ENCODE data around the gene IL10RB.

Gene IL10RB

GRCh38 chr21:33268393-33268736 lies 2.2 kb downstream of the IL10RB start:
- no peak for DNase-seq

GRCh38 chr21:33268737-33269441 lies 2.7 kb downstream of the IL10RB start:
- DNase-seq = no peak

GRCh38 chr21:33270986-33271385 lies 4.8 kb downstream of the IL10RB start:
- no peak for DNase-seq

- no peak for DNase-seq
Observed at GRCh38 chr21:33273044-33273443, 6.9 kb downstream of the IL10RB start.

- no peak for DNase-seq
Observed at GRCh38 chr21:33278721-33279120, 12.6 kb downstream of the IL10RB start.

- no peak for DNase-seq
Observed at GRCh38 chr21:33279330-33279820, 13.2 kb downstream of the IL10RB start.

- DNase-seq = no peak
Observed at GRCh38 chr21:33281096-33281652, 15.0 kb downstream of the IL10RB start.

- no peak for DNase-seq
Observed at GRCh38 chr21:33283203-33283602, 17.0 kb downstream of the IL10RB start.

GRCh38 chr21:33286076-33286475 lies 19.9 kb downstream of the IL10RB start:
- DNase-seq = no peak

- DNase-seq = no peak
Observed at GRCh38 chr21:33286600-33287456, 20.7 kb downstream of the IL10RB start.

- no peak for DNase-seq
Observed at GRCh38 chr21:33289199-33289819, 23.1 kb downstream of the IL10RB start.

GRCh38 chr21:33290441-33290840 lies 24.3 kb downstream of the IL10RB start:
- no peak for DNase-seq

- DNase-seq = no peak
Observed at GRCh38 chr21:33291686-33292085, 25.5 kb downstream of the IL10RB start.

GRCh38 chr21:33292724-33293123 lies 26.6 kb downstream of the IL10RB start:
- DNase-seq = no peak

- no peak for DNase-seq
Observed at GRCh38 chr21:33293136-33293535, 27.0 kb downstream of the IL10RB start.

GRCh38 chr21:33293811-33294216 lies 27.6 kb downstream of the IL10RB start:
- no peak for DNase-seq

- DNase-seq = no peak
Observed at GRCh38 chr21:33296156-33296555, 30.0 kb downstream of the IL10RB start.

GRCh38 chr21:33299181-33299752 lies 33.1 kb downstream of the IL10RB start:
- no peak for DNase-seq

- no peak for DNase-seq
Observed at GRCh38 chr21:33300701-33301631, 34.8 kb downstream of the IL10RB start.

GRCh38 chr21:33301632-33302002 lies 35.5 kb downstream of the IL10RB start:
- no peak for DNase-seq

GRCh38 chr21:33302055-33302454 lies 35.9 kb downstream of the IL10RB start:
- DNase-seq = no peak

- no peak for DNase-seq
Observed at GRCh38 chr21:33302796-33303195, 36.6 kb downstream of the IL10RB start.

All from NCI-H187 treated with DMSO at 0.1 percent for 48 hours (cell line).